GM18498 (cell line): ENCODE data around the gene RPS14.
"Not testable (repeated sequence)": the region's sequence is repeated elsewhere in the genome, so short reads cannot be mapped to it uniquely, and the experiment has no call there.

Experiments used
- ATAC-seq: cut with Tn5 transposase; IDR thresholded peaks from one replicate; pipeline ENCODE4 v1.9.1; 2021; ENCODE audit warnings: mild to moderate bottlenecking, moderate library complexity; ENCODE audit not compliant: unreplicated experiment

Gene RPS14

GRCh38 chr5:150481972-150482406 lies 32.5 kb upstream of the RPS14 start:
- ATAC-seq: no peak

DNA sequence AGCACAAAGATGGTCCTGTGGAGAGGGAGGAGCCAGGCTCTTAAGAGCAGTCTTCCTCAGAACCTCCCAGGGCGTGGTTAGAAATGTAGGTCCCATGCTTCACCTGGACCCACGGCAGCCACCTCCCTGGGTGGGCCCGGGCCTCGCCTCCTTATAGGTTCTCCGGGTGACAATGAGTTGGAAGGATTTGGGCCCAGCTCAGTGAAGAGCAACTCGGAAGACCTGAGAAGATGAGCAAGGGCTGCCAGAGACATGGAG lies 32.1 kb upstream of the RPS14 start:
- no peak for ATAC-seq

GRCh38 chr5:150479416-150479815 lies 29.9 kb upstream of the RPS14 start:
- ATAC-seq: no peak

- not testable (repeated sequence) for ATAC-seq
Observed at GRCh38 chr5:150476568-150476967, 27.0 kb upstream of the RPS14 start.

DNA sequence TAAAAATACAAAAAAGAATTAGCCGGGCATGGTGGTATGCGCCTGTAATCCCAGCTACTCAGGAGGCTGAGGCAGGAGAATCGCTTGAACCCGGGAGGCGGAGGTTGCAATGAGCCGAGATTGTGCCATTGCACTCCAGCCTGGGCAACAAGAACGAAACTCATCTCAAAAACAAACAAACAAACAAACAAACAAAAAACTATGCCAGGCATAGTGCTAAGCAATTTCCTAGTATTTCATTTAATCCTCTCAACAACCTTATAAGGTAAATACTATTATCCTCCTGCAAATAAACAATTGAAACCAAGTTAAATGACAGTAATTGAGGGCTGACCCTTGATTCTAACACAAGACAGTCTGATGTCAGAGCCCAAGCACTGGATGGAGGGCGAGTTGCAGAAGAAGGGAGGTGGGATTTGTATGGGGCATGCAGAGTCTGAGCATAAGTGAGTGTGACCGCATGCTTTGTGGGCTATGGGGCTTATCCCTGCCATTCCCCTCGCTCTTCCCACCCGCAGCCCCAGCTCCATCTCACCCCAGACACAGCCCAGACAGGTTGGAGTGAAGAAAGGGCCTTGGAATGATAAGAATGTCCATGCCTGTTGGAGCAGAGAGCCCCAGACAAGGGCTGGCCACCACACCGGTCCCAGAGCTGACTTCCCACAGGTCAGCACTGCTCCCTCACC lies 24.3 kb upstream of the RPS14 start:
- ATAC-seq: no peak

DNA sequence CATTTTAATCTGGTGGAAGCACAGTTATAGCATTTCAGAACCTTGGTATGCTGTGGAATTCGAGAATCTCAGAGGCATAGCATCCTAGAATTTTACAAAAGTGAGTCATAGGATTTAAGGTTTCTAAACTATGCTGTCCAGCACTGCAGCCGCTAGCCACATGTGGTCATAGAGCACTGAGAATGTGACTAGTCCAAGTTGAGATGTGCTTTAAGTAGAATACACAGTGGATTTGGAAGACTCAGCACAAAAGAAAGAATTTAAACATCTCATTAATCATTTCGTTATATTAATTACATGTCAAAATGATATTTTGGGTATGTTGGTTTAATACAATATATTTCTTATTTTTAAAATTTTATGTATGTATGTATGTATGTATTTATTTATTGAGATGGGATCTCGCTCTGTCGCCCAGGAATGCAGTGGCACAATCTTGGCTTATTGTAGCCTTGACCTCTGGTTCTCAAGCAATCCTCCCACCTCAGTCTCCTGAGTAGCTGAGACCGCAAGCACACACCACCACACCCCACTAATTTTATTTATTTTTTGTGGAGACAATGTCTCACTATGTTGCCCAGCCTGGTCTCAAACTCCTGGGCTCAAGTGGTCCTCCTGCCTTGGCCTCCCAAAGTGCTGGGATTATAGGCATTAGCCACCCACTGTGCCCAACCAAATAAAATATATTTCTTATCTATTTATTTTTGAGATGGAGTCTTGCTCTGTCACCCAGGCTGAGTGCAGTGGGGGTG lies 20.4 kb upstream of the RPS14 start:
- no peak for ATAC-seq

DNA sequence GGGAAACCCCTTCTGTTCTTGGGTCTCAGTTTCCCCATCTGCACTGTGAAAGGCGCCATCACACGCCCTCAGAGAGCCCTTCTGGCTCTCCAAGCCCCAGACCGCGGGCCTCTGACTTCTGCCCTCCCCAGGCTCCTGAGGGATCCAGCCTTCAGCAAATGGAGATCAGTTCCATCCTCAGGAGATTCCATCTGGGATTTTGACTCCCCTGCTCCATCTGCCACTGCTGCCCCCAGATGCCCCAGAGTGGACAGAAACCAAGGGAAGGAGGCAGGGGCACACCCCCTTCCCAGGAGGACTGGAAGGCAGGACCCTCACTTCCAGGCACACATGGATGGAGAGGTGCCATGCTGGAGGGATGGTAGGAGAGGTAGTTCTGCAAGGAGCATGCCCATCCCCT lies 18.7 kb upstream of the RPS14 start:
- ATAC-seq: no peak

GRCh38 chr5:150465927-150466326 lies 16.4 kb upstream of the RPS14 start:
- no peak for ATAC-seq

GRCh38 chr5:150464554-150465012 lies 15.0 kb upstream of the RPS14 start:
- no peak for ATAC-seq

GRCh38 chr5:150461231-150461630 lies 11.7 kb upstream of the RPS14 start:
- ATAC-seq: peak; percentile 84

GRCh38 chr5:150460781-150461180 lies 11.2 kb upstream of the RPS14 start:
- ATAC-seq: no peak

- peak; percentile 76 for ATAC-seq
Observed at GRCh38 chr5:150458802-150459557, 9.4 kb upstream of the RPS14 start.

- no peak for ATAC-seq
Observed at GRCh38 chr5:150457562-150458240, 8.2 kb upstream of the RPS14 start.

GRCh38 chr5:150457121-150457520 lies 7.6 kb upstream of the RPS14 start:
- ATAC-seq: no peak

- no peak for ATAC-seq
Observed at GRCh38 chr5:150454492-150455229, 5.1 kb upstream of the RPS14 start.

GRCh38 chr5:150454027-150454426 lies 4.5 kb upstream of the RPS14 start:
- ATAC-seq: not testable (repeated sequence)

DNA sequence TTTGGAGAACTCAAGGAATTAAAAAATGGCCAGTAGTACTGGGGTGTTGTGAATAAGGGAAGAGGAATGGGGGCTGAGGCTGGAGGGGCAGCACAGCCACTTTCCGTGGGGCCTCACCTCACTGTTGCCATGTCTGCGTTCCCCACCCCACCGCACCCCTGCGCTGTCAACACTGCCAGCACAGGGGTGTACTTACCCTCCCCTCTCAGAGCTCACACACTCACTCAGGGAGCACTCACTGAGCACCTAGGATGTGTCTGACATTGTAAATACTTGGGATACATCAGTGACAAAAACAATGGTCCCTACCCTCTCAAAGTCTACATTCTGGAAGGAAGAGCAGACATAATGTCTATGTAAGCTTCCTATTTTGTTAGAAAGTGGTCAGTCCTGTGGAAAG lies 3.4 kb upstream of the RPS14 start:
- ATAC-seq: no peak

- ATAC-seq: no peak
Observed at GRCh38 chr5:150451594-150451993, 2.1 kb upstream of the RPS14 start.

DNA sequence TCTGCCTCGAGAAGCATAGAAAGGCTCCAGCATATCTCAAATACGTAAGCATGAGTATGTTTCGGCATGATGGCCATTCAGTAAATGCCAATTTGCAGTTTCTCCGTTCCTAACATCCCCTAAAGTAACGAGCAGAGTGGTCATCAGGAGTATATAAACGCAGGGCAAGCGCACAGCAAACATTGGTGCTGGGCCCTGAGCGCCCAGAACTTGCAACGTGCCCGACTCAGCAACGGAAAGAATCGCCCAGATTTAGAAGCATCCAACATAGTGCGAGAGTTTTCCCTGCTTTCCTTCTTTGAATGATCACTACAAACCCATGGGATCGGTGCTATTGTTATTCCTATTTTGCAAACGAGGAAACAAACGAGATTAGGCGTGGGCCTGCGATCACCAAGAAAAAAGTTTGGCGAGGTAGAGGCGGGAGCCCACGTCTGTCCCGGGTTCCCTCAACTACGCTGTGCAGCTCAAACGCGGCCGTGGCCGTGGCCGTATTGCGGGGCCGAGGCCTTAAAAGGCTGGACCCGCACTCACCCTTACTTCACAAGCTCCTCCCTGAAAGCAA lies 505 bp downstream of the RPS14 start:
- peak; percentile 35 for ATAC-seq

DNA sequence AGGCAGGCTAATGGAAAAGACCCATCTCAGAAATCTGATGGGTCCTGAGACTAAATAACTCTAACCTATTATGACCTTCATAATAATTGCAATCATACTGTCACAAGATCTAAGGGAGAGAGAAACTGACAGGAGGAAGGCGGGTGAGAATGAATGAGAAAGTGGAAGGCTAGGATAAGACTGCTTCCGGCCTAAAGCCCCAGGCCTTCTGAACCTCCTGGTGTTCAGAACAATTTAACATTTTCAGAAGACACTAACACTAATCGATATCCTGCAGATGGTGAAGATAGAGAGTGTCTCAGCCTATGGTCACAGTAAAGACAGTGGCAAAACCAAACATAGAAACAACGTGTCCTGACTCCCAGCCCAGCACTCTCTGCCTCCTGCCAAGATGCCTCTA lies 1.2 kb downstream of the RPS14 start:
- ATAC-seq: no peak
